ENCODE results near the gene FAR2. TPM values are rescaled to one million over a fixed set of nuclear protein-coding genes. Genes with fewer than 3 reads are reported as not detected.

The FAR2 gene
- total and polyA plus RNA-seq, 4 donors = 0.81 to 7.6 (median 3.1) TPM

- WGBS = 0% methylated on average over 1 of the region's 1 CpG
Measured at GRCh38 chr12:29333178-29333577, 184.1 kb downstream of the FAR2 start.

GRCh38 chr12:29334937-29335336, 185.9 kb downstream of the FAR2 start:
- H3K27ac ChIP-seq (ENCODE audit: low read depth in 1 of 2, low read length in 2 of 2) = no peak overlapping the region
- peaks cover 0 to 6% (median 2%) of the 10 kb centered on the region in 4 donors for H3K36me3 ChIP-seq (ENCODE audit: control insufficient read depth in 4 of 4, insufficient read depth in 3 of 4, low read depth in 1 of 4, low read length in 3 of 4)
- H3K9ac ChIP-seq (ENCODE audit: low read depth in 1 of 2, low read length in 2 of 2) = no peak overlapping the region
- H3K27me3 ChIP-seq (ENCODE audit: control insufficient read depth in 4 of 4, insufficient read depth in 4 of 4, low read length in 3 of 4) = no peaks in the 10 kb centered on the region
- no peaks in the 10 kb centered on the region for H3K9me3 ChIP-seq (ENCODE audit: control insufficient read depth in 4 of 4, low read length in 3 of 4)
- 94% methylated on average over 2 of the region's 2 CpGs for WGBS
- peaks cover 0 to 3% (median 0%) of the 10 kb centered on the region in 4 donors for H3K4me1 ChIP-seq (ENCODE audit: control insufficient read depth in 4 of 4, insufficient read depth in 4 of 4, low read length in 3 of 4)
- TF ChIP-seq EGR1 (IDR thresholded peaks at IDR 0.05; ENCODE audit: low read depth in 2 of 2) = no peak
- no peak overlapping the region for H3K4me3 ChIP-seq (ENCODE audit: low read depth in 1 of 3, low read length in 3 of 3)
- no peak for DNase-seq (ENCODE audit: low spot score)

More at GRCh38 chr12:29333178-29333577, 184.1 kb downstream of the FAR2 start:
- Histone ChIP-seq H3K9me3 (ENCODE audit: control insufficient read depth in 4 of 4, low read length in 3 of 4) (no peaks in the 10 kb centered on the region), H3K36me3 (ENCODE audit: control insufficient read depth in 4 of 4, insufficient read depth in 3 of 4, low read depth in 1 of 4, low read length in 3 of 4) (peaks cover 0 to 4% (median under 1%) of the 10 kb centered on the region in 4 donors), H3K9ac (ENCODE audit: low read depth in 1 of 2, low read length in 2 of 2) (no peak overlapping the region), H3K27me3 (ENCODE audit: control insufficient read depth in 4 of 4, insufficient read depth in 4 of 4, low read length in 3 of 4) (no peaks in the 10 kb centered on the region), H3K4me3 (ENCODE audit: low read depth in 1 of 3, low read length in 3 of 3) (no peak overlapping the region), H3K4me1 (ENCODE audit: control insufficient read depth in 4 of 4, insufficient read depth in 4 of 4, low read length in 3 of 4) (peaks cover 0 to 3% (median 0%) of the 10 kb centered on the region in 4 donors), H3K27ac (ENCODE audit: low read depth in 1 of 2, low read length in 2 of 2) (no peak overlapping the region)
- no peak for DNase-seq (ENCODE audit: low spot score)
- TF ChIP-seq SP1 (IDR thresholded peaks at IDR 0.05) (no peak), REST (IDR thresholded peaks at IDR 0.05) (no peak), JUND (IDR thresholded peaks at IDR 0.05) (no peak), ZBTB33 (IDR thresholded peaks at IDR 0.05) (no peak), HNF4A (conservative IDR thresholded peaks at IDR 0.05) (no peak), HNF4G (IDR thresholded peaks at IDR 0.05) (no peak), TAF1 (conservative IDR thresholded peaks at IDR 0.05) (no peak)

- no peak overlapping the region for H3K4me3 ChIP-seq (ENCODE audit: low read depth in 1 of 3, low read length in 3 of 3)
- no peaks in the 10 kb centered on the region for H3K27me3 ChIP-seq (ENCODE audit: control insufficient read depth in 4 of 4, insufficient read depth in 4 of 4, low read length in 3 of 4)
- peaks cover 4 to 17% (median 13%) of the 10 kb centered on the region in 4 donors for H3K36me3 ChIP-seq (ENCODE audit: control insufficient read depth in 4 of 4, insufficient read depth in 3 of 4, low read depth in 1 of 4, low read length in 3 of 4)
- H3K4me1 ChIP-seq (ENCODE audit: control insufficient read depth in 4 of 4, insufficient read depth in 4 of 4, low read length in 3 of 4) = peaks cover 0 to 1% (median 0%) of the 10 kb centered on the region in 4 donors
- TF ChIP-seq HNF4A (conservative IDR thresholded peaks at IDR 0.05) = no peak
- no peak for TF ChIP-seq JUND (IDR thresholded peaks at IDR 0.05)
- TF ChIP-seq FOXA2 (IDR thresholded peaks at IDR 0.05) = no peak
- no peak for TF ChIP-seq REST (IDR thresholded peaks at IDR 0.05)
- no peak for TF ChIP-seq MAX (IDR thresholded peaks at IDR 0.05)
- TF ChIP-seq EGR1 (IDR thresholded peaks at IDR 0.05; ENCODE audit: low read depth in 2 of 2) = no peak
- no peak for TF ChIP-seq SP1 (IDR thresholded peaks at IDR 0.05)
- TF ChIP-seq RAD21 (IDR thresholded peaks at IDR 0.05) = no peak
- TF ChIP-seq TAF1 (conservative IDR thresholded peaks at IDR 0.05) = no peak
- no peak for TF ChIP-seq FOXA1 (IDR thresholded peaks at IDR 0.05)
- no peak for TF ChIP-seq RXRA (IDR thresholded peaks at IDR 0.05)
- TF ChIP-seq HNF4G (IDR thresholded peaks at IDR 0.05) = no peak
- no peak for TF ChIP-seq ZBTB33 (IDR thresholded peaks at IDR 0.05)
- H3K9ac ChIP-seq (ENCODE audit: low read depth in 1 of 2, low read length in 2 of 2) = no peak overlapping the region
- DNase-seq (ENCODE audit: low spot score) = no peak
- no peaks in the 10 kb centered on the region for H3K9me3 ChIP-seq (ENCODE audit: control insufficient read depth in 4 of 4, low read length in 3 of 4)
- H3K27ac ChIP-seq (ENCODE audit: low read depth in 1 of 2, low read length in 2 of 2) = no peak overlapping the region
- 91% methylated on average over 1 of the region's 1 CpG for WGBS
Measured at GRCh38 chr12:29337325-29337724, 188.2 kb downstream of the FAR2 start.
